ENCODE results near the gene CDH4.
A peak's percentile ranks its signal among the peaks of the same experiment; 100 is the strongest.

The CDH4 gene

DNA sequence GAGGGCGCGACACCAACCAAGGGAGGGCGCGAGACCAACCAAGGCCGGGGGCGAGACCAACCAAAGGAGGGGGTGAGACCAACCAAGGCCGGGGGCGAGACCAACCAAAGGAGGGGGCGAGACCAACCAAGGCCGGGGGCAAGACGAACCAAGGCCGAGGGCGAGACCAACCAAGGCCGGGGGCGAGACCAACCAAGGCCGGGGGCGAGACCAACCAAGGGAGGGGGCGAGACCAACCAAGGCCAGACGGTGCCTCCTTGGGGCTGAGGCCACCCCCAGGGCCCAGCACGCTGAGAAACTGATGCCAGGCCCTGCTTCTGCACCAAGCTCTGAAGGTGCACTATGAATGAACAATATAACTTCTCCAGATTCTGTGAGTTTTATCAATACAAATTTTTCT, 726.4 kb downstream of the CDH4 start:
- TF ChIP-seq, protein P1, sequence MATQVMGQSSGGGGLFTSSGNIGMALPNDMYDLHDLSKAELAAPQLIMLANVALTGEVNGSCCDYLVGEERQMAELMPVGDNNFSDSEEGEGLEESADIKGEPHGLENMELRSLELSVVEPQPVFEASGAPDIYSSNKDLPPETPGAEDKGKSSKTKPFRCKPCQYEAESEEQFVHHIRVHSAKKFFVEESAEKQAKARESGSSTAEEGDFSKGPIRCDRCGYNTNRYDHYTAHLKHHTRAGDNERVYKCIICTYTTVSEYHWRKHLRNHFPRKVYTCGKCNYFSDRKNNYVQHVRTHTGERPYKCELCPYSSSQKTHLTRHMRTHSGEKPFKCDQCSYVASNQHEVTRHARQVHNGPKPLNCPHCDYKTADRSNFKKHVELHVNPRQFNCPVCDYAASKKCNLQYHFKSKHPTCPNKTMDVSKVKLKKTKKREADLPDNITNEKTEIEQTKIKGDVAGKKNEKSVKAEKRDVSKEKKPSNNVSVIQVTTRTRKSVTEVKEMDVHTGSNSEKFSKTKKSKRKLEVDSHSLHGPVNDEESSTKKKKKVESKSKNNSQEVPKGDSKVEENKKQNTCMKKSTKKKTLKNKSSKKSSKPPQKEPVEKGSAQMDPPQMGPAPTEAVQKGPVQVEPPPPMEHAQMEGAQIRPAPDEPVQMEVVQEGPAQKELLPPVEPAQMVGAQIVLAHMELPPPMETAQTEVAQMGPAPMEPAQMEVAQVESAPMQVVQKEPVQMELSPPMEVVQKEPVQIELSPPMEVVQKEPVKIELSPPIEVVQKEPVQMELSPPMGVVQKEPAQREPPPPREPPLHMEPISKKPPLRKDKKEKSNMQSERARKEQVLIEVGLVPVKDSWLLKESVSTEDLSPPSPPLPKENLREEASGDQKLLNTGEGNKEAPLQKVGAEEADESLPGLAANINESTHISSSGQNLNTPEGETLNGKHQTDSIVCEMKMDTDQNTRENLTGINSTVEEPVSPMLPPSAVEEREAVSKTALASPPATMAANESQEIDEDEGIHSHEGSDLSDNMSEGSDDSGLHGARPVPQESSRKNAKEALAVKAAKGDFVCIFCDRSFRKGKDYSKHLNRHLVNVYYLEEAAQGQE (IDR thresholded peaks at IDR 0.05; ENCODE audit: low read depth): no peak
- TF ChIP-seq TEAD4 (IDR thresholded peaks at IDR 0.05): no peak
- TF ChIP-seq EP300 (IDR thresholded peaks at IDR 0.05; ENCODE audit: borderline replicate concordance): no peak
- TF ChIP-seq CREB1 (IDR thresholded peaks at IDR 0.05; ENCODE audit: low read depth): no peak
- TF ChIP-seq, protein P2, sequence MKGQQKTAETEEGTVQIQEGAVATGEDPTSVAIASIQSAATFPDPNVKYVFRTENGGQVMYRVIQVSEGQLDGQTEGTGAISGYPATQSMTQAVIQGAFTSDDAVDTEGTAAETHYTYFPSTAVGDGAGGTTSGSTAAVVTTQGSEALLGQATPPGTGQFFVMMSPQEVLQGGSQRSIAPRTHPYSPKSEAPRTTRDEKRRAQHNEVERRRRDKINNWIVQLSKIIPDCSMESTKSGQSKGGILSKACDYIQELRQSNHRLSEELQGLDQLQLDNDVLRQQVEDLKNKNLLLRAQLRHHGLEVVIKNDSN (IDR thresholded peaks at IDR 0.05): no peak
- TF ChIP-seq, protein P3, sequence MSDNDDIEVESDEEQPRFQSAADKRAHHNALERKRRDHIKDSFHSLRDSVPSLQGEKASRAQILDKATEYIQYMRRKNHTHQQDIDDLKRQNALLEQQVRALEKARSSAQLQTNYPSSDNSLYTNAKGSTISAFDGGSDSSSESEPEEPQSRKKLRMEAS (IDR thresholded peaks at IDR 0.05): no peak
- no peak for TF ChIP-seq TAF1 (IDR thresholded peaks at IDR 0.05; ENCODE audit: low read depth)
- no peak for TF ChIP-seq CEBPB (IDR thresholded peaks at IDR 0.05)
- no peak for TF ChIP-seq RAD21 (IDR thresholded peaks at IDR 0.05; ENCODE audit: low read depth)
- TF ChIP-seq TCF12 (IDR thresholded peaks at IDR 0.05; ENCODE audit: low read depth): no peak
- no peak for TF ChIP-seq YY1 (IDR thresholded peaks at IDR 0.05; ENCODE audit: low read depth)
- TF ChIP-seq FOXM1 (IDR thresholded peaks at IDR 0.05; ENCODE audit: borderline replicate concordance, low read depth): no peak
- no peak for TF ChIP-seq ZBTB7A (IDR thresholded peaks at IDR 0.05; ENCODE audit: low read depth)
- TF ChIP-seq NFIC (IDR thresholded peaks at IDR 0.05): no peak
- no peak for TF ChIP-seq EGR1 (IDR thresholded peaks at IDR 0.05)

DNA sequence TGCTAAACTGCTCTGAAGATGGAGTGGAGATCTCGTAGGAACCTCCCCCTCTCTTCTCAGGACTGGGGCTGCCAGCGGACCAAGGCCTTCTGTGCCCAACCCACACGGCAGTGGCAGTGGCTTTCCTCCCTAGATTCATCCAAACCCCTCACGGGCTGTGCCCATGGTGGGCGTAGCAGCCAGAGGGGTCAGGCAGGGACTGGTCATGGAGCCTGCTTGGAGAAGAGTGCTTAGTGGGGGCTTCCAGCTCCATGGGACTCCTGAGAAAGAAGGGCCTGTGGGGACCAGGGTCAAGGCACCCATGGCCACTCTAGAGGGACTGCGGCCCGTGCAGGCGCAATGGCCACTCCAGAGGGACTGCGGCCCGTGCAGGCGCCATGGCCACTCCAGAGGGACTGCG, 727.0 kb downstream of the CDH4 start:
- TF ChIP-seq, protein P3 (IDR thresholded peaks at IDR 0.05): no peak
- no peak for TF ChIP-seq EP300 (IDR thresholded peaks at IDR 0.05; ENCODE audit: borderline replicate concordance)
- TF ChIP-seq TAF1 (IDR thresholded peaks at IDR 0.05; ENCODE audit: low read depth): no peak
- no peak for TF ChIP-seq NFIC (IDR thresholded peaks at IDR 0.05)
- TF ChIP-seq CEBPB (IDR thresholded peaks at IDR 0.05): no peak
- TF ChIP-seq CREB1 (IDR thresholded peaks at IDR 0.05; ENCODE audit: low read depth): no peak
- TF ChIP-seq FOXM1 (IDR thresholded peaks at IDR 0.05; ENCODE audit: borderline replicate concordance, low read depth): no peak
- no peak for TF ChIP-seq TEAD4 (IDR thresholded peaks at IDR 0.05)
- TF ChIP-seq RAD21 (IDR thresholded peaks at IDR 0.05; ENCODE audit: low read depth): no peak
- no peak for TF ChIP-seq ZBTB7A (IDR thresholded peaks at IDR 0.05; ENCODE audit: low read depth)
- TF ChIP-seq, protein P2 (IDR thresholded peaks at IDR 0.05): no peak
- TF ChIP-seq EGR1 (IDR thresholded peaks at IDR 0.05): no peak
- no peak for TF ChIP-seq YY1 (IDR thresholded peaks at IDR 0.05; ENCODE audit: low read depth)
- no peak for TF ChIP-seq TCF12 (IDR thresholded peaks at IDR 0.05; ENCODE audit: low read depth)
- TF ChIP-seq, protein P1 (IDR thresholded peaks at IDR 0.05; ENCODE audit: low read depth): no peak

DNA sequence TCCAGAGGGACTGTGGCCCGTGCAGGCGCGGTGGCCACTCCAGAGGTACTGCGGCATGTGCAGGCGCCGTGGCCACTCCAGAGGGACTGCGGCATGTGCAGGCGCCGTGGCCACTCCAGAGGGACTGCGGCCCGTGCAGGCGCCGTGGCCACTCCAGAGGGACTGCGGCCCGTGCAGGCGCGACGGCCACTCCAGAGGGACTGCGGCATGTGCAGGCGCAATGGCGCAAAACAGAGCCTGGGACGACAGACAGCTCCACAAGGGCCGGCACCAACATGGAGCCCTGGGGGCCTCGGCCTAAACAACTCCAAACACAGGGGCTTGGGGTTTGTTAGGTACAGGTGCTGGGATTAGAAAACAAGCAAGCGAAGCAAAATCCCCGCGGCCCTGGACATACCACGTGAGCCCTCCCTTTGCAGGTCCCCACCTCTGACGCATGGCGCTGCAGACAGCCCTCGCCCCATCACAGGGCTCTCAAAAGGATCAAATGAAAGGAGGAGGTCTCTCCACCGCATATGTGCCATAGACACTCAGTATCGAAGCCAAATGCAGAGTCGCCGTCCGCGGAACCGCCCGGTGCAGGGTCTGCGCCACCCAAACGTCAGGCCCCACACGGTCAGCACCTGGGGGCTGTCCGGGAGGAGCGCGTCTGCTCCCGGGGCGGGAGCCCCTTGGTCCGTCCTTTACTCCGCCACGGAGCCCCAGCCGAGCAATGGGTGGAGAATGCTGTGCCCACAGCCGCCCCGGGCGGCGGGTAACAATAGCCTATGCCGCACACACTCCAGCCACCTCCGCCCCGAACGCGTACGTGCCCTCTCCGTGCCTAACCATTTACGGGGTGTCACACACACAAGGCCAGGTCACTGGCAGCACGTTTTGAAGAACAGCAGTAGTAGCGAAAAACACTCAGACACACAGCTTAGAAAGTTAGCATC, 727.9 kb downstream of the CDH4 start:
- TF ChIP-seq TCF12 (IDR thresholded peaks at IDR 0.05; ENCODE audit: low read depth) (no peak), EGR1 (IDR thresholded peaks at IDR 0.05) (no peak), CREB1 (IDR thresholded peaks at IDR 0.05; ENCODE audit: low read depth) (no peak)
- TF ChIP-seq, protein P2 (IDR thresholded peaks at IDR 0.05): no peak

DNA sequence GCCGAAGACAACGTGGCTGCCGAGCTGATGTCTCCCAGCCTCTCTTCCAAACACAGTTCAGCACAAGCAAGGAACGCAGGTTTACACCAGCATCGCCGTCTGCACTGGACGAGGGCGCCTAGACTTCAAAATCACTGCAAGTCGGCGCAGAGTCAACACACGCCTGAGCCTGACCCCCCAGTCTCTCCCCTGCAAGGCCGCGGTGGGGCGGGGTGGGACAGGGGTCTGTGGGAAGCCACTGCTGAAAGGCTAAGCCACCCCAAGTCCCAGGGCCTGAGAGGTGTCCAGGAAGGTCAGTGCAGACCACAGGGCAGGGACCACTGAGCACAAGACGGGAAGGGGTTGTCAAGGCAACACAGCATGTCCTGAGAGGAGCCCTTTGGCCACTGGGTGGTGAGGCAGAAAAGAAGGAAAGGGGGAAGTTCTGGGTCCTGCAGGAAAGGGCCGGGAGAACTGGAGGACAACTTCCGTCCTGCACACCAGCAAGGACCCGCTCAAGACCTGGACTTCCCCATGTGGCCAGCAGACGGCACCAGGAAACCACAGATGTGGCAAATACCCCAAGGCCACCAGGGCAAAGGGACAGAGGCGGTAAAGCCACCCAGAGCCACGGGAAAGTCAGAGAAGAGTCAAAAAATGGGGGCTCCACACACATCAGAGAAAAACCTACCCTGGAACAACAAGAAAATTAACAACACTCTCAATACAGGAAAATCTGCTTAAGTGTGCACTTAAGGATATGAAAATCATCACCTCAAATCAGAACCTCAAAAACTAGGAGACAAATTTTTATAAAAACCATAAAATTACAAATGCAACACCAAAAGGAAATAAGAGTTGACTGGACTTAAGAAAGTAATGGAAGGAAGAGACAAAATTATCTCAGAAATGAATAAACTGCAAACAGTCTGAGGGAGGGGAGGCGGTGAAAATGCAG, 728.9 kb downstream of the CDH4 start:
- TF ChIP-seq RAD21 (IDR thresholded peaks at IDR 0.05; ENCODE audit: low read depth): peak; percentile 66
- no peak for TF ChIP-seq EGR1 (IDR thresholded peaks at IDR 0.05)

All from Ishikawa (cell line).